ENCODE results near the gene WDR7.

- TF ChIP-seq, protein P1, sequence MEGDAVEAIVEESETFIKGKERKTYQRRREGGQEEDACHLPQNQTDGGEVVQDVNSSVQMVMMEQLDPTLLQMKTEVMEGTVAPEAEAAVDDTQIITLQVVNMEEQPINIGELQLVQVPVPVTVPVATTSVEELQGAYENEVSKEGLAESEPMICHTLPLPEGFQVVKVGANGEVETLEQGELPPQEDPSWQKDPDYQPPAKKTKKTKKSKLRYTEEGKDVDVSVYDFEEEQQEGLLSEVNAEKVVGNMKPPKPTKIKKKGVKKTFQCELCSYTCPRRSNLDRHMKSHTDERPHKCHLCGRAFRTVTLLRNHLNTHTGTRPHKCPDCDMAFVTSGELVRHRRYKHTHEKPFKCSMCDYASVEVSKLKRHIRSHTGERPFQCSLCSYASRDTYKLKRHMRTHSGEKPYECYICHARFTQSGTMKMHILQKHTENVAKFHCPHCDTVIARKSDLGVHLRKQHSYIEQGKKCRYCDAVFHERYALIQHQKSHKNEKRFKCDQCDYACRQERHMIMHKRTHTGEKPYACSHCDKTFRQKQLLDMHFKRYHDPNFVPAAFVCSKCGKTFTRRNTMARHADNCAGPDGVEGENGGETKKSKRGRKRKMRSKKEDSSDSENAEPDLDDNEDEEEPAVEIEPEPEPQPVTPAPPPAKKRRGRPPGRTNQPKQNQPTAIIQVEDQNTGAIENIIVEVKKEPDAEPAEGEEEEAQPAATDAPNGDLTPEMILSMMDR (conservative IDR thresholded peaks at IDR 0.05; ENCODE audit: low read depth in 2 of 2), result no peak
- TF ChIP-seq POLR2AphosphoS5 (IDR thresholded peaks at IDR 0.05; ENCODE audit: low read depth), result no peak
- TF ChIP-seq ZNF114 (CRISPR knock-in tag; IDR thresholded peaks at IDR 0.05), result no peak
- TF ChIP-seq EZH2 (IDR thresholded peaks at IDR 0.05; ENCODE audit: low read depth, unreplicated experiment), result no peak
- TF ChIP-seq EZH2phosphoT487 (IDR thresholded peaks at IDR 0.05; ENCODE audit: unreplicated experiment), result no peak
- TF ChIP-seq REST (IDR thresholded peaks at IDR 0.05; ENCODE audit: unreplicated experiment), result no peak
- no peak for TF ChIP-seq CREB1 (CRISPR knock-in tag; IDR thresholded peaks at IDR 0.05; ENCODE audit: low read depth)
- no peak for TF ChIP-seq STAT1 (IDR thresholded peaks at IDR 0.05; ENCODE audit: unreplicated experiment)
- TF ChIP-seq ZNF331 (CRISPR knock-in tag; IDR thresholded peaks at IDR 0.05; ENCODE audit: low read depth), result no peak
- no peak for TF ChIP-seq NANOG (IDR thresholded peaks at IDR 0.05; ENCODE audit: borderline replicate concordance)
- no peak for TF ChIP-seq JUNB (IDR thresholded peaks at IDR 0.05; ENCODE audit: unreplicated experiment)
- TF ChIP-seq, protein P2, sequence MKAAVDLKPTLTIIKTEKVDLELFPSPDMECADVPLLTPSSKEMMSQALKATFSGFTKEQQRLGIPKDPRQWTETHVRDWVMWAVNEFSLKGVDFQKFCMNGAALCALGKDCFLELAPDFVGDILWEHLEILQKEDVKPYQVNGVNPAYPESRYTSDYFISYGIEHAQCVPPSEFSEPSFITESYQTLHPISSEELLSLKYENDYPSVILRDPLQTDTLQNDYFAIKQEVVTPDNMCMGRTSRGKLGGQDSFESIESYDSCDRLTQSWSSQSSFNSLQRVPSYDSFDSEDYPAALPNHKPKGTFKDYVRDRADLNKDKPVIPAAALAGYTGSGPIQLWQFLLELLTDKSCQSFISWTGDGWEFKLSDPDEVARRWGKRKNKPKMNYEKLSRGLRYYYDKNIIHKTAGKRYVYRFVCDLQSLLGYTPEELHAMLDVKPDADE (IDR thresholded peaks at IDR 0.05), result no peak
These were observed 71.9 kb downstream of the WDR7 start for GRCh38 chr18:56723068-56723467.
